DMS 273 treated with DMSO at 0.1 percent for 48 hours (cell line): ENCODE data around the gene ADNP.

Experiments
- DNase-seq: peaks from one replicate; lab custom pipeline; 2025; lab: John Stamatoyannopoulos, UW

The ADNP gene

DNA sequence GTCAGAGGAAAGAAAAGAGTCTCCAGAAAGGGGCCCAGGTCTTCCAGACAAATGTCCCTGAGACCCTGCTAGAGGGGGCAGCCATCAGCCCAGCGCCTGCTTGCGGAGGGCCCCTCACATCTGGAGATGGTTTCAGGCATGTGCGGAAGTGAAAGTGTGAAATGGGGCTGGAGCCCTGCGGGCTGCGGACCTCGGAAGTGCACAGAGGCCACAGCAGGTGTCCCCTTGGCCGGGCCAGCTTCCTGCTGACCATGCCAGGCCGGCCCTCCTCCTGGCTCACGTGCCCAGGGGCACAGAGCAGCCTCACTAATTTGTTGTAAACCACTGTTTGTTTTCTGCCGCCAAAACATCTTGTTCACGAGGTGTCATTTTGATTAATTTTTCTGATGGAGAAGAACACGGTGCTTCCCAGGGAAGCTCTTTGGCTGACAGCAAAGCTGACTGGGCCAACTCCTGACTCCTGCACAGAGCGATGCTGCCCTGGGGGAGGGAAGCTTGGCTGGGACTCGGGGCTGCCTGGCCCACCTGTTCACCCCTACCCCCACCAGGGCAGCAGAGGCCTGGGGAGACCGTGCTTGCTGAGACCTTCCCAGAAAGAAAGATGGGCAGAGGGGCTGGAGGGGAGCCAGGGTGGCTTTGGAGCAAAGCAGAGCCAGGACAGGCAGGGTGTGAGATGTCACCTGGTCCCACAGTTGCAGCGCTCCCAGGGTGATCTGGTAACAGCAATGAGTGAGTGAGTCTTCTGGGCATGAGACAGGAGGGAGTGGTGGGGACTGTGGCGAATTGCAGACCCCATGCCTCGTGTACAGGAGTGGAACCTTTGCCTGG lies 82.2 kb downstream of the ADNP start:
- DNase-seq = no peak

DNA sequence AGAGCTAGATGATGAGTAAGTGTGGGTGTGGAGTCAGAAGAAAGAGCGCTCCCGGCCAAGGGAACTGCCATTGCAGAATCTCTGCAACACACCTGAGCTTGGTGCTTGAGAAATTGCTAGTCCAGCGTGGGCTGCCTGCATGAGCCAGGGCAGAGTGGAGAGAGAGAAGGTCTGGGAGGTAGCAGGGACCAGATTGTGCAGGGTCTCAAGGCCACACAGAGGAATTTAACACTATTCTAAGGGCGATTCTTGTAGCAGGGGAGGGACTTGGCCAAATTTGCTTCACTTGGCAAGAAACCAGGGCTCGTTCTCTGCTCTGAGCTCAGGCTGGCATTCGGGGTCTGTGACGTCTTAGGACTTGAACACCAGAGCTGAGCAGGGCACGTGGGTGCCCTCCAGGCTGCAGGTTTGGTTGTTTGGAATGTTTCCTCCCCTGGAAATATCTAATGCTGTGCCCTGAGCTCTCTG lies 82.9 kb downstream of the ADNP start:
- no peak for DNase-seq

DNA sequence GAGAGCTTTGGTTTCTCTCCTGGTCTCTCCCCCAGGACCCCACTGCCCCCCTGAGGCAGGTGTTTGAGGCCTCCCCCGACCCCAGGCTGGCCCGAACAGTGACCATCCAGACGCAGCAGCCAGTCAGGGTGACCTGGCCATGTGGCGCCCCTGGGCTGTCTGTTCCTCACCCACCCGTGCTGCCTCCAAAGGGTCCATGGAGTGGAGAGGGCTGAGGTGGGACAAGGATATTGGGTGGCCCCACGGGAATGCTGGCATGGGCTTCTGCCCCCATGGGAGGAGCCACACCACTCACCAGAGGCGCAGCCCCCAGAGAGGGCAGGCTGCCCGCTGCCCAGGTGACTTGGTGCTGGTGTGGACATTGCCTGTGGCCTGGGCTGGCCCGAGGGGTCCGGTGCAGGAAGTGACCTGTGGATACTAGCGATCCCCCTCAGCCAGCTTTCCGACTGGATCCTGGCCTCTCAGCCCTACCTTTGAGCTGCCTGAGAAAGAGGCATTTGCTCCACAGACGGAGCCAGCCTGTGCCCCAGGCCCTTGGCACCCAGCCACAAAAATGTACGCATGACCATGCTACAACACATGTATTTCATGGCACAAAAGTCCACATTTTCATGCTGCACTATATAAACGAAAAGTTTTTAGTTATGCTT lies 85.5 kb downstream of the ADNP start:
- DNase-seq = no peak

DNA sequence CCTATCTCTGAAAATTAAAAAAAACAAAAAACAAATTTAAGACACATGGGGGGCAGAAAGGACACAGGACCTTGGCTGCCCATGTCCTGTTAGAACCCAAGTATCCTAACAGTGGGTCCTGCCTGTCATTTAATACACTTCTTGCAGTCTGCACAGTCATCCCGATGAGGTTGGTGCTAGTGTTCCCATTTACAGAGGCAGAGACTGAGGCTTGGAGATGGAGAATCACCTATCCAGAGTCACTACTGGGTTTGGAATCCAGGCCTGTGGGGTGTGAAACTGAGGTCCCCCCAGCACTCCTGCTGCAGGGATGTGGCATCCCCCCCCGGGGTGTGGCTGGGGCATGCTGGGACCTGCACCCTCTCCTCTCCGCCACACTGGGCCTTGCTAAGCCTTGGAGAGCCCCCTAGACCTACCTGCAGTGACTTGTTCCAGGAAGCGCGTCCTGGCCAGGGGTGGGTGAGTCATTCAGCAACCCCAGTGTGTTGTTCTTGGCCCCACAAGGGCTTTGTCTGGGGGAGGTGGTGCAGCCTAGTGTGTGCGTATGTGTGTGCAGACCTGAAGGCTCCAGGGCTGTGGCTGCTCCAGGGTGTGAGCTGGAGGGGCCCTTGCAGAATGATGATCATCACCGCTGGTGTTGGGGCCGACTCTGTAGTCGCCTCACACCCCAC lies 86.7 kb downstream of the ADNP start:
- DNase-seq = no peak

DNA sequence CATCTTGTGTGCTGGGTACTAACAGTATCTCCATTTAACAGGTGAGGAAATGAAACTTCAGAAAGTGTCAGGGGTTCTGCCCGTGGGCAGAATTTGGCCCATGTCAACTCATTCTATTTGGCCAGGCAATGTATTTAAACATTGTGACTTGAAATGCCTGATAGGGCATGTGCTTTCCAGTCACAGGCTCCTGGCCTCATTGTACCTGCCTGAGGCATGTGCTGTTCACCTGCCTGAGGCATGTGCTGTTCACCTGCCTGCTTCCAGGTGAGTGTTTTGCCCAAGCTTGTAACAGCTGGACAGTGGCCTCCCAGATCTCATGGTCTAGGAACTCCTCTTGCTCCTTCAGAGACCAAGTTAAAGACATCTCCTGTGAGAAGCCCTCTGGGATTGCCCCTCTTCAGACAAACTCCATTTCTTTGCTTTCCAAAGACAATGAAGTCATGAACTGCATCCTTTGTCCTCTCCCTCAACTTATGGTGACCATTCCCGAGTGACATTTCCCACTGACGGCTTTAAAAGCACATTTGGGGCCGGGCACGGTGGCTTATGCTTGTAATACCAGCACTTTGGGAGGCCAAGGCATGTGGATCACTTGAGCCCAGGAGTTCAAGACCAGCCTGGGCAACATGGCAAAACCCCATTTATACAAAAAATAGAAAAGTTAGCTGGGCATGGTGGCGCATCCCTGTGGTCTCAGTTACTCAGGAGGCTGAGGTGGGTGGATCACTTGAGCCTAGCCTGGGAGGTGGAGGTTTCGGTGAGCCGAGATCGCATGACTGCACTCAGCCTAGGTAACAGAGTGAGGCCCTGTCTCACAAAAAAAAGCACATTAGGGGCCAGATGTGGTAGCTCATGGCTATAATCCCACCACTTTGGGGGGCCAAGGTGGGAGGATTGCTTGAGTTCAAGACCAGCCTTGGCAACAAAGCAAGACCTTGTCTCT lies 87.6 kb downstream of the ADNP start:
- no peak for DNase-seq

DNA sequence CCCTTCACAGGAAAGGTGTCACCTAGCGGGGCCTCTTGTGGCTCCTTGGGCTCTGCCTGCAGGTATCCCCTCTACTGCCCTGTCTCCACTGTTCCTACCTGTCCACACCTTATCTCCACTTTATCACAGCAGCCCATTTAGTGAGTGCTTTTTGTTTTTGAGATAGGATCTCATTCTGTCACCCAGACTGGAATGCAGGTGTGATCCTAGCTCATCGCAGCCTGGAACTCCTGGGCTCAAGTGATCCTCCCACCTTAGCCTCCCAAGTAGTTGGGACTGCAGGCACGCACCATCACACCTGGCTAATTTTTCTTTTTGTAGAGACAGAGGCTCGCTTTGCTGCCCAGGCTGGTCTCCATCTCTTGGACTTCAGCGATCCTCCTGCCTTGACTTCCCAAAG lies 88.4 kb downstream of the ADNP start:
- no peak for DNase-seq
